HCT116 (cell line): ENCODE data around the gene NECAP2. TPM values are rescaled to one million over a fixed set of nuclear protein-coding genes. Genes with fewer than 3 reads are reported as not detected.
A peak's percentile ranks its signal among the peaks of the same experiment; 100 is the strongest.

Experiments used
- ATAC-seq: fragments of 200-7000 bp; cut with Tn5 transposase; 2 replicates; pipeline ENCODE4 v1.9.1; 2020; ENCODE audit warnings: mild to moderate bottlenecking, moderate library complexity
- BruUV-seq: library from RNA; stranded (reverse); fragments of 400-500 nt; replicated peaks from 2 replicates; lab custom pipeline; 2021; lab: Mats Ljungman, UMichigan
- CTCF ChIA-PET: fragments of 300-600 bp; sonication (Branson Sonifier 250); formaldehyde crosslinking; loops from one replicate; lab custom pipeline; 2021; ENCODE audit warnings: antibody characterized with exemption; lab: Charles Lee
- POLR2A ChIA-PET: fragments of 300-600, 350-600 bp; sonication (Branson Sonifier 250); formaldehyde crosslinking; loops from one replicate; lab custom pipeline; 2021; ENCODE audit warnings: antibody characterized with exemption; lab: Charles Lee
- RAD21 ChIA-PET, 2 experiments: fragments of 300-600 bp; sonication (Branson Sonifier 250); formaldehyde crosslinking; loops; one replicate each; lab custom pipeline; 2023; ENCODE audit warnings: low total read pairs in 2 of 2; ENCODE audit not compliant: uncharacterized antibody in 2 of 2, unreplicated experiment in 2 of 2, low non-redundant PET in 1 of 2; lab: Charles Lee
- DNase-seq: peaks from one replicate; pipeline ENCODE4 v3.0.0-alpha.2; 2010; ENCODE audit warnings: low read depth, low spot score
- H2AFZ ChIP-seq: fragments of 200-600 bp; shearing (Covaris generic), sonication (generic); 2 replicates; pipeline ENCODE4 v1.6.1; 2017; ENCODE audit warnings: low read depth, mixed run types, mixed read lengths, antibody characterized with exemption, low read length; ENCODE audit not compliant: poor library complexity, severe bottlenecking
- H3K27ac ChIP-seq: 2 replicates; pipeline ENCODE4 v1.5.1; 2012; ENCODE audit warnings: low read depth, low read length
- H3K27me3 ChIP-seq: fragments of 200-600 bp; sonication (generic); 2 replicates; pipeline ENCODE4 v1.6.1; 2016; ENCODE audit warnings: mixed run types, low read length, mixed read lengths; ENCODE audit not compliant: insufficient read depth
- H3K36me3 ChIP-seq, 2 experiments: fragments of 200-500 bp in 1 of 2; fragments of 200-600 bp in 1 of 2; sonication (Bioruptor generic) in 1 of 2; sonication (generic) in 1 of 2; 2 replicates each; pipeline versions ENCODE4 v1.5.1 to v1.6.1; 2014 to 2016; ENCODE audit warnings: low read length in 2 of 2, inconsistent platforms in 1 of 2, mixed read lengths in 1 of 2, mixed run types in 1 of 2; ENCODE audit not compliant: insufficient read depth in 2 of 2, control insufficient read depth in 1 of 2
- H3K4me1 ChIP-seq, 2 experiments: fragments of 200-600 bp in 1 of 2; sonication (generic) in 1 of 2; 2 replicates each; pipeline versions ENCODE4 v1.5.1 to v1.6.1; 2012 to 2017; ENCODE audit warnings: low read length in 2 of 2, inconsistent platforms in 1 of 2, mild to moderate bottlenecking in 1 of 2, mixed read lengths in 1 of 2, mixed run types in 1 of 2, moderate library complexity in 1 of 2; ENCODE audit not compliant: insufficient read depth in 2 of 2, control insufficient read depth in 1 of 2
- H3K4me2 ChIP-seq: fragments of 200-600 bp; sonication (generic); 2 replicates; pipeline ENCODE4 v1.6.1; 2017; ENCODE audit warnings: mixed run types, low read length, mixed read lengths
- H3K4me3 ChIP-seq, 2 experiments: fragments of 200-600 bp in 1 of 2; sonication (generic) in 1 of 2; replicated peaks in 1 of 2; 2 replicates each; pipeline ENCODE4 v1.5.1; 2011 to 2016; ENCODE audit warnings: low read length in 2 of 2, control low read depth in 1 of 2, low read depth in 1 of 2, mild to moderate bottlenecking in 1 of 2, mixed read lengths in 1 of 2, mixed run types in 1 of 2
- H3K79me2 ChIP-seq: fragments of 200-600 bp; sonication (generic); 2 replicates; pipeline ENCODE4 v1.6.1; 2017; ENCODE audit warnings: mild to moderate bottlenecking, mixed run types, low read length, moderate library complexity, mixed read lengths; ENCODE audit not compliant: insufficient read depth
- H3K9ac ChIP-seq: fragments of 200-600 bp; sonication (generic); 2 replicates; pipeline ENCODE4 v1.6.1; 2016; ENCODE audit warnings: low read length, mixed read lengths
- H3K9me2 ChIP-seq: fragments of 200-600 bp; sonication (generic), shearing (Covaris generic); 2 replicates; pipeline ENCODE4 v1.6.1; 2017; ENCODE audit warnings: mixed run types, mild to moderate bottlenecking, moderate library complexity; ENCODE audit not compliant: insufficient read depth
- H3K9me3 ChIP-seq, 2 experiments: fragments of 200-500 bp in 1 of 2; fragments of 200-600 bp in 1 of 2; sonication (Bioruptor generic) in 1 of 2; sonication (generic) in 1 of 2; 2 replicates each; pipeline ENCODE4 v1.6.1; 2014 to 2017; ENCODE audit warnings: low read length in 2 of 2, mixed read lengths in 2 of 2, inconsistent platforms in 1 of 2, low read depth in 1 of 2, mild to moderate bottlenecking in 1 of 2, mixed run types in 1 of 2, moderate library complexity in 1 of 2; ENCODE audit not compliant: control insufficient read depth in 1 of 2, insufficient read depth in 1 of 2
- H4K20me1 ChIP-seq: fragments of 200-600 bp; sonication (generic), shearing (Covaris generic); 2 replicates; pipeline ENCODE4 v1.6.1; 2017; ENCODE audit warnings: mixed run types, mild to moderate bottlenecking, moderate library complexity; ENCODE audit not compliant: insufficient read depth
- EZH2 ChIP-seq: fragments of 200-600 bp; sonication (generic); IDR thresholded peaks from 2 replicates; pipeline ENCODE4 v1.6.1; 2017; ENCODE audit warnings: antibody characterized with exemption, mixed run types
- JUND ChIP-seq: IDR thresholded peaks from 2 replicates; pipeline ENCODE4 v1.6.1; 2012
- POLR2AphosphoS5 ChIP-seq: IDR thresholded peaks from 2 replicates; pipeline ENCODE4 v1.6.1; 2011; ENCODE audit warnings: mild to moderate bottlenecking, low read depth, low read length, moderate library complexity
- RAD21 ChIP-seq: IDR thresholded peaks from 2 replicates; pipeline ENCODE4 v1.6.1; 2012; ENCODE audit warnings: low read depth, mild to moderate bottlenecking
- SRF ChIP-seq: IDR thresholded peaks from 2 replicates; pipeline ENCODE4 v1.6.1; 2012; ENCODE audit warnings: low read depth
- ZFX ChIP-seq: fragments of 450-650 bp; IDR thresholded peaks from 2 replicates; pipeline ENCODE4 v1.6.1; 2017
- ZNF274 ChIP-seq: fragments of 200-500 bp; sonication (Bioruptor generic); IDR thresholded peaks from 2 replicates; pipeline ENCODE4 v1.6.1; 2014; ENCODE audit warnings: mild to moderate bottlenecking, low read depth, low read length, inconsistent platforms
- intact Hi-C: fragments of 100-400 bp; cut with micrococcal nuclease; formaldehyde crosslinking; loops from 2 replicates; pipeline ENCODE4 v1.10.0; 2022
- total RNA-seq: library from RNA; stranded (reverse); gene quantifications from one replicate; pipeline ENCODE4 v1.2.1, GENCODE V29; 2021; ENCODE audit not compliant: unreplicated experiment
- TF ChIP-seq, protein P1 (sequence below): IDR thresholded peaks from 2 replicates; pipeline ENCODE4 v1.6.1; 2011; ENCODE audit warnings: mild to moderate bottlenecking, low read length, moderate library complexity; ENCODE audit not compliant: insufficient replicate concordance; ENCODE audit errors: extremely low read depth

NECAP2 gene
- total RNA-seq, 1 experiment from 2014 or later = 35.5 TPM

GRCh38 chr1:16392740-16393569, 47.6 kb upstream of the NECAP2 start:
- H3K27ac ChIP-seq = no peak overlapping the region
- intact Hi-C loops = no loop called here
- RAD21 ChIA-PET = no interaction called here
- no peak overlapping the region for H3K9ac ChIP-seq
- H3K27me3 ChIP-seq = no peaks in the 10 kb centered on the region
- H2AFZ ChIP-seq = no peak overlapping the region
- no peak overlapping the region for H3K4me3 ChIP-seq
- POLR2A ChIA-PET = no interaction called here
- TF ChIP-seq JUND (no peak), POLR2AphosphoS5 (no peak), ZFX (no peak), EZH2 (no peak), ZNF274 (no peak), RAD21 (no peak), SRF (no peak)
- TF ChIP-seq, protein P1, sequence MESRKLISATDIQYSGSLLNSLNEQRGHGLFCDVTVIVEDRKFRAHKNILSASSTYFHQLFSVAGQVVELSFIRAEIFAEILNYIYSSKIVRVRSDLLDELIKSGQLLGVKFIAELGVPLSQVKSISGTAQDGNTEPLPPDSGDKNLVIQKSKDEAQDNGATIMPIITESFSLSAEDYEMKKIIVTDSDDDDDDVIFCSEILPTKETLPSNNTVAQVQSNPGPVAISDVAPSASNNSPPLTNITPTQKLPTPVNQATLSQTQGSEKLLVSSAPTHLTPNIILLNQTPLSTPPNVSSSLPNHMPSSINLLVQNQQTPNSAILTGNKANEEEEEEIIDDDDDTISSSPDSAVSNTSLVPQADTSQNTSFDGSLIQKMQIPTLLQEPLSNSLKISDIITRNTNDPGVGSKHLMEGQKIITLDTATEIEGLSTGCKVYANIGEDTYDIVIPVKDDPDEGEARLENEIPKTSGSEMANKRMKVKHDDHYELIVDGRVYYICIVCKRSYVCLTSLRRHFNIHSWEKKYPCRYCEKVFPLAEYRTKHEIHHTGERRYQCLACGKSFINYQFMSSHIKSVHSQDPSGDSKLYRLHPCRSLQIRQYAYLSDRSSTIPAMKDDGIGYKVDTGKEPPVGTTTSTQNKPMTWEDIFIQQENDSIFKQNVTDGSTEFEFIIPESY = no peak
- H3K9me2 ChIP-seq = no peaks in the 10 kb centered on the region
- BruUV-seq = no TSS peak
- H3K4me1 ChIP-seq = peaks cover 4 to 19% of the 10 kb centered on the region in 2 experiments; a peak in 3 of 4 replicates
- no peak overlapping the region for H3K4me2 ChIP-seq
- DNase-seq (no peak), ATAC-seq (peak; percentile 13; the same call in 1 of the 2 replicates)
- H4K20me1 ChIP-seq = peaks cover 18% of the 10 kb centered on the region
- peaks cover 13 to 25% of the 10 kb centered on the region in 2 experiments; a peak in 3 of 4 replicates for H3K36me3 ChIP-seq
- no peaks in the 10 kb centered on the region for H3K9me3 ChIP-seq
- H3K79me2 ChIP-seq = peaks cover 64% of the 10 kb centered on the region
- CTCF ChIA-PET = interaction anchor here (0.9 kb wide), 1 partner anchor 30 kb away, joined by 3 read pairs; no protein-coding TSS in a partner anchor
